ENCODE data around the gene HIC1. TPM values are rescaled to one million over a fixed set of nuclear protein-coding genes. Genes with fewer than 3 reads are reported as not detected.
A peak's percentile ranks its signal among the peaks of the same experiment; 100 is the strongest.

The HIC1 gene
- total RNA-seq, 1 donor from 2014 or later, result 9.3 TPM

GRCh38 chr17:2081564-2081963, 26.7 kb downstream of the HIC1 start:
- Mint-ChIP-seq H3K4me1 (peaks cover 27% of the 10 kb centered on the region), H3K9me3 (no peaks in the 10 kb centered on the region), H3K27ac (no peak overlapping the region), H3K4me3 (no peak overlapping the region), H3K27me3 (no peaks in the 10 kb centered on the region), H3K36me3 (ENCODE audit: low read depth) (peaks cover 60% of the 10 kb centered on the region)
- no peak for DNase-seq
- ChIA-PET CTCF (interaction anchor here (2.0 kb wide), 1 partner anchor 27 kb away, joined by 7 read pairs; the partner anchor contains the start of gene HIC1), POLR2A (interaction anchor here (16.3 kb wide), 1 partner anchor 15 kb away, joined by 449 read pairs; the partner anchor contains the start of gene HIC1)
- no peak for TF ChIP-seq CTCF (IDR thresholded peaks at IDR 0.05)
- intact Hi-C loops (cut with micrococcal nuclease), result no loop called here
- ATAC-seq (ENCODE audit: low read depth), result no peak

DNA sequence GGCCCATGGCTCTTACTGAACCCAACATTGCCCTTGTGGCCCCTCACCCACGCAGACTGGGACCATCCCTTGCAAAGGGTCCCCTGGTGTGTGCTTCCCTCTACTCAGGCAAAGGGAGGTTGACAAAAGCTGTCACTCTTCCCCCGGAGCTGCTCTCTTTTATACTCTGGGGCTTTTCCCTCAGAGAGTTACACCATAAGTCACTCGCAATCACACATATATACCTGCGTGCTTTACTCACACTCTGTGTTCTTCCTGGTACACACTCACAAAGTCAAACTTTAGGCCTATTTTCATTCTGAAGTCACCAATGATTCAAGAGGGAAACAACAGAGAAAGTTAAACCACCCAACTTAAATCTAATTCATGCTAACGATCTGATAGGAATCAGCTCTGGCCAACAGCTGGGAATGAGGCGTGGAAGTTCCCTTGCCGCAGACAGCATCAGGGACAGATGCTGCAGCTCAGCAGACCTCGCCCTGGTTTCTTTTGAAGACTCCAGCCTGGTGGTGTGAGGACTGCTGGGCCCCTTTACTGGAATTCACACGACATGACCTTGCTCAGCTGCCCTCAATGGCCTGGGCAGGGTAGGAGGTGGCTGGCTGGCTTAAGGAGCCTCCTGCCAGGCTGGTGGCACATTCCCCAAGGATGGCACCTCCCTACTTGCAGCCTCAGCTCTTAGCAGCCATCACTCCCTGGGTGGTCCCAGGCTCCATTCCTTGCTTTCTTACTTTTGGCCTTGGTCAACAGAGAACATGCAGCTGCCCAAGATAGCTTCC, 27.3 kb downstream of the HIC1 start:
- ChIA-PET CTCF (interaction anchor here (0.8 to 2.0 kb wide), 2 partner anchors 24 to 28 kb away, joined by 5 to 7 read pairs; partner anchors contain the start of gene HIC1), POLR2A (interaction anchor here (16.3 kb wide), 1 partner anchor 16 kb away, joined by 449 read pairs; the partner anchor contains the start of gene HIC1)
- Mint-ChIP-seq H3K27ac (no peak overlapping the region), H3K27me3 (no peaks in the 10 kb centered on the region), H3K4me3 (no peak overlapping the region), H3K9me3 (no peaks in the 10 kb centered on the region), H3K4me1 (peaks cover 34% of the 10 kb centered on the region), H3K36me3 (ENCODE audit: low read depth) (peaks cover 53% of the 10 kb centered on the region)
- DNase-seq (no peak), ATAC-seq (ENCODE audit: low read depth) (no peak)
- no peak for TF ChIP-seq CTCF (IDR thresholded peaks at IDR 0.05)
- intact Hi-C loops (cut with micrococcal nuclease), result no loop called here

- ChIA-PET CTCF (interaction anchor here (0.9 to 1.6 kb wide), 3 partner anchors 25 to 87 kb away, joined by 3 to 10 read pairs (median 5); partner anchors contain the start of gene HIC1), POLR2A (interaction anchor here (16.3 kb wide), 1 partner anchor 17 kb away, joined by 449 read pairs; the partner anchor contains the start of gene HIC1)
- H3K36me3 Mint-ChIP-seq (ENCODE audit: low read depth), result peaks cover 40% of the 10 kb centered on the region
- ATAC-seq (ENCODE audit: low read depth) (peak; percentile 36), DNase-seq (no peak)
- H3K4me1 Mint-ChIP-seq, result peaks cover 48% of the 10 kb centered on the region
- H3K9me3 Mint-ChIP-seq, result no peaks in the 10 kb centered on the region
- no peak for TF ChIP-seq CTCF (IDR thresholded peaks at IDR 0.05)
- H3K27ac Mint-ChIP-seq, result peak overlapping the region; percentile 64
- no peaks in the 10 kb centered on the region for H3K27me3 Mint-ChIP-seq
- intact Hi-C loops (cut with micrococcal nuclease), result loop anchor here (1.0 kb wide), 1 partner anchor 13 kb away; no protein-coding TSS in a partner anchor
- H3K4me3 Mint-ChIP-seq, result no peak overlapping the region
These were observed 28.7 kb downstream of the HIC1 start for GRCh38 chr17:2083613-2084035.

GRCh38 chr17:2084036-2084765, 29.3 kb downstream of the HIC1 start:
- no peaks in the 10 kb centered on the region for H3K9me3 Mint-ChIP-seq
- no peak overlapping the region for H3K4me3 Mint-ChIP-seq
- ChIA-PET CTCF (interaction anchor here (0.9 to 1.6 kb wide), 3 partner anchors 26 to 86 kb away, joined by 3 to 10 read pairs (median 5); partner anchors contain the start of gene HIC1), POLR2A (interaction anchor here (16.3 kb wide), 1 partner anchor 18 kb away, joined by 449 read pairs; the partner anchor contains the start of gene HIC1)
- peaks cover 36% of the 10 kb centered on the region for H3K36me3 Mint-ChIP-seq (ENCODE audit: low read depth)
- peaks cover 54% of the 10 kb centered on the region for H3K4me1 Mint-ChIP-seq
- H3K27ac Mint-ChIP-seq, result peak overlapping the region; percentile 64
- TF ChIP-seq CTCF (IDR thresholded peaks at IDR 0.05), result no peak
- intact Hi-C loops (cut with micrococcal nuclease), result no loop called here
- DNase-seq, result no peak
- no peak for ATAC-seq (ENCODE audit: low read depth)
- no peaks in the 10 kb centered on the region for H3K27me3 Mint-ChIP-seq

Measured in activated B cell treated with CpG ODN at 0.5 μM for 24 hours (primary cell).